Endothelial cell of umbilical vein (primary cell): ENCODE measurements around the gene TIMM29. TPM values are rescaled to one million over a fixed set of nuclear protein-coding genes. Genes with fewer than 3 reads are reported as not detected.

Source experiments
- BruUV-seq: library from RNA; stranded (reverse); fragments of 400-500 nt; replicated peaks from 2 replicates; lab custom pipeline; 2021; lab: Mats Ljungman, UMichigan
- CTCF ChIA-PET: fragments of 300-600, 350-600 bp; sonication (Branson Sonifier 250); formaldehyde crosslinking; loops from one replicate; lab custom pipeline; 2021; ENCODE audit warnings: antibody characterized with exemption, inconsistent platforms; lab: Charles Lee
- POLR2A ChIA-PET: fragments of 300-600, 350-600 bp; sonication (Branson Sonifier 250); formaldehyde crosslinking; loops from one replicate; lab custom pipeline; 2021; ENCODE audit warnings: antibody characterized with exemption, inconsistent platforms; lab: Charles Lee
- DNase-seq: peaks from one replicate; pipeline ENCODE4 v3.0.0-alpha.2; 2011; ENCODE audit warnings: low read depth, low spot score
- FAIRE-seq: peaks from 2 replicates; lab custom pipeline; 2011; peaks lifted over from hg19 to GRCh38; lab: Jason Lieb, UNC
- H2AFZ ChIP-seq: 2 replicates; pipeline ENCODE4 v1.6.0; 2012; ENCODE audit warnings: low read depth, low read length, control low read depth, inconsistent platforms
- H3K27ac ChIP-seq: 2 replicates; pipeline ENCODE4 v1.5.1; 2011; ENCODE audit warnings: low read depth, mild to moderate bottlenecking, control low read depth, low read length, moderate library complexity; ENCODE audit not compliant: insufficient read depth
- H3K27me3 ChIP-seq, 2 experiments: 2 replicates each; pipeline versions ENCODE4 v1.6.0 to v1.6.1; 2011; ENCODE audit warnings: low read length in 2 of 2, mixed read lengths in 1 of 2; ENCODE audit not compliant: control insufficient read depth in 2 of 2, insufficient read depth in 2 of 2
- H3K36me3 ChIP-seq, 2 experiments: 2 replicates in 1 of 2; 3 replicates in 1 of 2; pipeline ENCODE4 v1.5.1; 2011; ENCODE audit warnings: low read length in 2 of 2, mild to moderate bottlenecking in 1 of 2, moderate library complexity in 1 of 2; ENCODE audit not compliant: control insufficient read depth in 2 of 2, insufficient read depth in 2 of 2; ENCODE audit errors: extremely low read depth in 1 of 2
- H3K4me1 ChIP-seq: 3 replicates; pipeline ENCODE4 v1.5.1; 2011; ENCODE audit warnings: mild to moderate bottlenecking, low read length; ENCODE audit not compliant: control insufficient read depth, insufficient read depth; ENCODE audit errors: extremely low read depth
- H3K4me2 ChIP-seq: 2 replicates; pipeline ENCODE4 v1.6.1; 2011; ENCODE audit warnings: low read length, control low read depth, mixed read lengths; ENCODE audit not compliant: insufficient read depth
- H3K4me3 ChIP-seq, 3 experiments: fragments of 200-600 bp in 1 of 3; sonication (generic), shearing (Covaris generic) in 1 of 3; replicated peaks in 1 of 3; 2 replicates each; pipeline ENCODE4 v1.5.1; 2011 to 2016; ENCODE audit warnings: control low read depth in 3 of 3, low read length in 3 of 3, mild to moderate bottlenecking in 2 of 3, inconsistent platforms in 1 of 3, low read depth in 1 of 3, moderate library complexity in 1 of 3; ENCODE audit not compliant: insufficient read depth in 1 of 3
- H3K79me2 ChIP-seq: 2 replicates; pipeline ENCODE4 v1.6.0; 2012; ENCODE audit warnings: low read length, inconsistent platforms; ENCODE audit not compliant: control insufficient read depth, insufficient read depth
- H3K9ac ChIP-seq: replicated peaks from 2 replicates; pipeline ENCODE3; 2011; ENCODE audit warnings: low read length, control low read depth; ENCODE audit not compliant: insufficient read depth; ENCODE audit errors: extremely low read depth
- H3K9me1 ChIP-seq: replicated peaks from 3 replicates; pipeline ENCODE4 v1.6.0; 2011; ENCODE audit warnings: mild to moderate bottlenecking, low read length; ENCODE audit not compliant: control insufficient read depth, insufficient read depth; ENCODE audit errors: extremely low read depth
- H3K9me3 ChIP-seq: replicated peaks from 2 replicates; pipeline ENCODE4 v1.5.1; 2012; ENCODE audit warnings: low read length, inconsistent platforms; ENCODE audit not compliant: control insufficient read depth, insufficient read depth
- H4K20me1 ChIP-seq: replicated peaks from 2 replicates; pipeline ENCODE3; 2011; ENCODE audit warnings: mild to moderate bottlenecking, low read length; ENCODE audit not compliant: control insufficient read depth, insufficient read depth; ENCODE audit errors: extremely low read depth
- CTCF ChIP-seq, 2 donors: IDR thresholded peaks; 1 replicate in 1 of 2; 2 replicates in 1 of 2; pipeline ENCODE4 v1.5.1; 2011; ENCODE audit warnings: low read length in 2 of 2, mild to moderate bottlenecking in 2 of 2, moderate library complexity in 2 of 2, control low read depth in 1 of 2, inconsistent platforms in 1 of 2, low read depth in 1 of 2; ENCODE audit not compliant: insufficient read depth in 1 of 2; ENCODE audit errors: extremely low read depth in 1 of 2
- EZH2 ChIP-seq: IDR thresholded peaks from 2 replicates; pipeline ENCODE4 v1.6.1; 2012; ENCODE audit warnings: borderline replicate concordance, low read depth, mild to moderate bottlenecking, moderate library complexity, low read length, inconsistent platforms; ENCODE audit not compliant: severe bottlenecking
- FOS ChIP-seq: IDR thresholded peaks from 2 replicates; pipeline ENCODE4 v1.6.1; 2011; ENCODE audit warnings: mild to moderate bottlenecking, low read length, moderate library complexity, borderline replicate concordance; ENCODE audit not compliant: insufficient read depth
- GATA2 ChIP-seq: IDR thresholded peaks from 2 replicates; pipeline ENCODE4 v1.7.0; 2011; ENCODE audit warnings: low read depth, mild to moderate bottlenecking, moderate library complexity, mixed read lengths, low read length; ENCODE audit not compliant: insufficient read length, insufficient read depth
- JUN ChIP-seq: IDR thresholded peaks from 2 replicates; pipeline ENCODE4 v1.6.1; 2011; ENCODE audit warnings: borderline replicate concordance, low read depth; ENCODE audit not compliant: insufficient read length, insufficient read depth
- MAX ChIP-seq: IDR thresholded peaks from 2 replicates; pipeline ENCODE4 v1.6.1; 2011; ENCODE audit not compliant: insufficient read depth, insufficient read length
- MYC ChIP-seq: IDR thresholded peaks from one replicate; pipeline ENCODE4 v1.6.1; 2011; ENCODE audit warnings: mild to moderate bottlenecking, low read depth, low read length
- POLR2A ChIP-seq: IDR thresholded peaks from 2 replicates; pipeline ENCODE4 v1.6.1; 2012; ENCODE audit warnings: low read depth, mild to moderate bottlenecking, control low read depth, low read length
- POLR2AphosphoS5 ChIP-seq: IDR thresholded peaks from 2 replicates; pipeline ENCODE4 v1.6.1; 2012; ENCODE audit warnings: low read depth, mild to moderate bottlenecking, control low read depth, low read length, moderate library complexity; ENCODE audit not compliant: insufficient read depth
- dilution Hi-C: fragments of 300-500 bp; cut with MboI; formaldehyde crosslinking; loops from one replicate; pipeline ENCODE4 v1.15.0; 2019; ENCODE audit warnings: low sequenced_read_pairs; ENCODE audit not compliant: extremely low pct_ligation_motif_present
- intact Hi-C: fragments of 100-400 bp; cut with micrococcal nuclease; formaldehyde crosslinking; loops from one replicate; pipeline ENCODE4 v1.10.0; 2022
- polyA plus RNA-seq, 4 experiments: library from polyadenylated mRNA; depleted of rRNA in 3 of 4; stranded (reverse) in 3 of 4; unstranded in 1 of 4; fragments of >200 nt; gene quantifications; 2 replicates each; pipeline versions ENCODE4 v1.2.1 to v1.2.3, GENCODE V29; 2011 to 2012; ENCODE audit warnings: missing spikeins in 1 of 4
- total RNA-seq: library from RNA; stranded (reverse); gene quantifications from 2 replicates; pipeline ENCODE4 v1.2.3, GENCODE V29; 2021

Gene TIMM29
- total and polyA plus RNA-seq, 2 donors (not counting 3 experiments of a cell fraction or from before 2014, with no cell fraction given), result 10.7 to 20.6 TPM

- Histone ChIP-seq H3K36me3 (peaks cover 0 to 30% of the 10 kb centered on the region in 2 experiments), H3K9me1 (no peaks in the 10 kb centered on the region), H4K20me1 (no peaks in the 10 kb centered on the region), H3K27ac (no peak overlapping the region), H2AFZ (no peak overlapping the region), H3K79me2 (peaks cover 2% of the 10 kb centered on the region), H3K9me3 (no peaks in the 10 kb centered on the region), H3K4me2 (no peak overlapping the region), H3K27me3 (no peaks in the 10 kb centered on the region), H3K9ac (no peak overlapping the region), H3K4me3 (no peak overlapping the region), H3K4me1 (no peaks in the 10 kb centered on the region)
- BruUV-seq, result no TSS peak
- ChIA-PET CTCF (no interaction called here), POLR2A (no interaction called here)
- DNase-seq (no peak), FAIRE-seq (no peak)
- TF ChIP-seq JUN, result no peak
- no peak for TF ChIP-seq POLR2AphosphoS5
- no peak for TF ChIP-seq EZH2
- TF ChIP-seq POLR2A, result no peak
- no peak for TF ChIP-seq MYC
- no peak for TF ChIP-seq FOS
- no peak for TF ChIP-seq GATA2
- TF ChIP-seq CTCF (IDR thresholded peaks at IDR 0.05; ENCODE audit: extremely low read depth in 1 of 2, insufficient read depth in 1 of 2, low read depth in 1 of 2, low read length in 2 of 2), result no peak
- TF ChIP-seq MAX, result no peak
- dilution Hi-C loops, result no loop called here
- intact Hi-C loops, result no loop called here
Measured at GRCh38 chr19:10907925-10908324, 20.7 kb upstream of the TIMM29 start.
